HG02610 (cell line): Measurements from ENCODE around the gene CRADD.
A peak's percentile ranks its signal among the peaks of the same experiment; 100 is the strongest.
"Not testable (repeated sequence)": the region's sequence is repeated elsewhere in the genome, so short reads cannot be mapped to it uniquely, and the experiment has no call there.

ENCODE experiments used
- ATAC-seq: cut with Tn5 transposase; IDR thresholded peaks from one replicate; pipeline ENCODE4 v1.9.1; 2021; ENCODE audit warnings: mild to moderate bottlenecking, moderate library complexity; ENCODE audit not compliant: unreplicated experiment

The CRADD gene

DNA sequence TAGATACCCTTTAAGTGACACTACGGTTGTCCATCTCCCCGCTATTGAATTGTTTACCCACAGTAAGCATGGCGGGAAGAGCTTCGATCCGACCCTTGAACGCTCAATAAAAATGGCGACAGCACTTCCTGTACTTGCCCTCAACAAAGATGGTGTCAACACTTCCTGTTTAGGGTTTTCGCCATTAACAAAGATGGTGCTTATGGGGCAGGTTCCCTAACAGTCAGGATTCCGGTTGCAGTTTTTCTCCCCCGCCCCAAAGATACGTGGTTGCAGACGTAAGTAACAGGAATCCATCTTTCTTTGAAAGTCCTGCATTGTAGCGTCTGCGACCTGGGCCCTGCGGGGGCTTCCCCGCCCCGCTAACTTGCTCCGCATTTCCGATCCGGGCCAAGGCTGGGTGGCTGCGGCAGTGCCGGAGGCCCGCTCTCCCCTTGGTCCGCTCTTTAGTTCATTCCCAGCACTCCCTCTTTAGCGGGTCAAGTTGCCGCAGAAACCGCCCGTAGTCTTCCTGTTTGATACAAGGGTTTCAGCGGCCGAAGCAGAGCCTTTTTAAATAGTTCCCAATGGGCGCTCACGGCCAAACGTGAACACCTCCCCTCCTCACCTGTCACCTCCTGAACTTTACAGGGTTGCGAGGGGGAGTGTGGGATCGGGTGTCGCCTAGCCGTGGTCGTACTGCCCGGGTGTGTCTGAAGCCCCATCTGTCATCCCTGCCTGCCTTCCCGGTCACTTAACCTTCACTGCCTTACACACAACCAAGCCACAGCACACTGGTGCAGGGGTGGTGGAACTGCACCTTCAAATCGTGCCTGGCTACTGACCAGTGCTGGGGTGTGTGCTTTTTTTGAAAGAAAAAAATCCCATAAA, at the start of gene CRADD:
Gene CRADD, plus strand, starts transcription at position 181 of the 870 bp plus-strand sequence.
- peak; percentile 94 for ATAC-seq

DNA sequence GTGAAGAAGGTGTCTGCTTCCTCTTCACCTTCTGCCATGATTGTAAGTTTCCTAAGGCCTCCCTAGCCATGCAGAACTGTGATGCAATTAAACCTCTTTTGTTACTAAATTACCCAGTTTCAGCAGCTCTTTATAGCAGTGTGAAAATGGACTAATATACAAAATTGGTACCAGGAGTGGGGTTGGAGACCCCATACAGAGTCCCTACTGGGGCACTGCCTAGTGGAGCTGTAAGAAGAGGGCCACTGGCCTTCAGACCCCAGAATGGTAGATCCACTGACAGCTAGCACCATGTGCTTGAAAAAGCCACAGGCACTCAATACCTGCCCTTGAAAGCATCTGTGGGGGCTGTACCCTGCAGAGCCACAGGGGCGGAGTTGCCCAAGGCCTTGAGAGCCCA, 44.8 kb upstream of the CRADD start:
- no peak for ATAC-seq

DNA sequence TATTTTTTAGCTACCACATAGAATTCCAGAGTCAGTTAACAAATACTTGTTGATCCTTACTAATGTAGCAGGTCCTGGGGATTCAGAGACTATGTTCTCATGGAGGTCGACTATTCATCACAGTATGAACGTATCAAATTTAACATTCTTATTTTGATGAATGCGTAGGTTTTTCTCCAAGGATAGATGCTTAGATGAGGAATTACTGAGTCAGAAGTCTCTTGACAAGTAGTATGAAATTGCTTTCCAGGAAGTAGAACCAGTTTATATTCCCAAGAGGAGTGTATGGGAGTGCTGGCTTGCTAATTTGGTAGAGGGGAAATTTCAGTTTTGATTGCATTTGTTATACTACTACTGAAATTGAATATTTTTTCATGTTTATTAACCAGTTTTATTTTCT, 42.8 kb upstream of the CRADD start:
- no peak for ATAC-seq

DNA sequence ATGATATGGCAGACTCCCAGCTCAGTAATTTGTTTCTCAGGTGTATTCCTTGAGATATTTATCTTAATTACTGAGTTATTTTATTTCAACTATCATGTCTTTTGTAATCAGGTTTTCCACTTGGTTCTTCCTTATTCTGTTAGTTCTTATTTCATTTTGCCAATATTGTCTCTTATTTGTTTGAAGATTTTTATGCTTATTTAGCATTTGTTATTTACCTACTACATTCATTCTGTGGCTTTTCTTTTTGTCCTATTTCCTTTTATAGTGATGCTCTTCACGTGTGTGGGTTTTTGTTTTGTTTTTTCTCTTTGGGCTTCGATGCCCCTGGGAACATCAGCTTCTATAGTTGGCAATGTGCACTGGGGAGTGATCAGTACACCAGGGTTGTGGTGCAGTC, 40.5 kb upstream of the CRADD start:
- ATAC-seq: no peak

DNA sequence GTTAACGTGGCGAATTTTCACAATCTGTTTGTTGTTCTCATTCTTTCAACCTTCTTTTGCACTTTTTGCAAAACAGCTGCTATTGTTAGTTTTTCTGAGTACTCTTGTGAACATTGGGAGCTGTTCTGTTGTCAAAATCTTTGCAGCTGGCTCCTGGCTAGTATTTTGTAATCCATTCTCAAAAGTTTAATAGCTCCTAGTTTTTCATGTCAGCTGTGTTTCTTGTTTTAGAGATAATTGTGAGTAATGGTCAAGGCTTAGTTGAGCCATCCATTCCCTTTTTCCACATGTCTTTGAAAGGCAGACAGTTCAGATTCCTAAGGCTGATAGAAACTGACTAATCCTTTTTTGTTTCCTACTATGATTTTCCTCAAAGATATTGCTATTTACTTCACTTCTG, 39.1 kb upstream of the CRADD start:
- no peak for ATAC-seq

DNA sequence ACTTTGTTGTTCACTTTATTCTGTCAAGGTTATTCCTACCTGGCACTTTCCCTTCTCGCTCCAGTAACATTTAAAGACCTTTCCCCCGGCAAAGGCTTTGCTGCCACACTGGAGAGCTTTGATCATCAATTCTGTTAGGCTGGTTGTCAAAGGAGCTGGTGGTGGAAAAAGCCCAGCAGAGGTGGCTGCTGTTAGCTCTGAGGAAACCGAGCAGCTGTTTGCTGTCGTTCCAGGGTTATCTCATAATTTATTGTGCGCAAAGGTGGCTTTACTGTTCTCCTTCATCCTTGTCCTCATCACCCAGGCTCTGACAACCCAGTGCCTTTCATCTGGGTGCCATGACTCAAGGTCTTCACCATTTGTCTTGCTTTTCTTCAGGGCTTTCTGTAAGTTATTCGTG, 38.2 kb upstream of the CRADD start:
- ATAC-seq: no peak

DNA sequence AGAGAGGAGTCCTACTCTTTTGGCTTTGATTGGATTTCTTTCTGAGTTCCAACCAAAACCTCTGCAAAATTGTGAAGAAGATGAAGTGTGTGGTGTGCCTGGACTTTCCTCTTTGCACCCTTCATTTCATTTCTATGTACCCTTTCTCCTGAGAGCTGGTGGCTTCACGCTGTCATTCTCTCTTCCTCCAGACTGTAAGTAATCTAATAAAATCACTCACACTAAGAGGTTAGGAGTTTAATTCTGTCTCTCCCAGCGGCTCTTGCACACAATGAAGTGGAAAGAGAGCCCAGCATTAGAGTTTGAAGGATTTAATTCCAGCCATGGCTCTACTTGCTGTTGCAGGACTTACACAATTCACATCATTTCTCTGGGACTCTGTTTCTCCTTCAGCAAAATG, 37.8 kb upstream of the CRADD start:
- no peak for ATAC-seq

DNA sequence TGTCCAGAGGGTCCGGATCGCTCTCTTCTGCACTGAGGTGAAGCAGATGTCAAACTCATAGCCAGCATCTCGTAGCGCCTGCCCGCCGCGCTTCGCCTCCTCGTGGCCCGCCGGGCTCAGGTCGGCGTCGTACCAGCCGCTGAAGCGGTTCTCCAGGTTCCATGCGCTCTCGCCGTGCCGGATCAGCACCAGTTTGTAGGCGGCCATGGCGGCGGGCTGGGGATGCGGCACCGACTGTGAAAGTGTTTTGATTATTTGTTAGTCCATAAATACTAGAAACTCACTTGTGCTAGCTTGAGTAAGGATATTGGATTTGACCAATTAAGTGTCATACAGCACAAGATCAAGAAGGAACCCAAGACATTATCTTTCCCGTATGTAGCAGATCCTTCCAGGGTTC, 35.8 kb upstream of the CRADD start:
- not testable (repeated sequence) for ATAC-seq

DNA sequence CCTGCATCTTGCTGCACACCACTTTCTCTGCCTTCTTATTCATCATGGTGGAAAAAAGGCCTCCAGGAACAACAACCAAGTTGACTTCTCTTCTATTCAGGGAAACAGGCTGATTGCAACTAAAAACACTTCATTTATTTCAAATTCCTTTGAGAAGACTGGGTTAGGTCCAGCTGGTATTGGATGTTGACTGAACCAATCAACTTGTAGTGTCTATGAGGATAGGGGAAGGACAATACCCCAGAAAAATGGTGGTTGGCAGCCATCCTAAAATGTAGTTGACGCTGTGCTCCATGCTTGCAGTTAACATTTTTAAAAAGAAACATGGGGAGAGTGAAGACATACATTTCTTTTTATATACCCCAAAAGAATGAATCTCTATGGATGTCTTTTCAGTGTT, 34.4 kb upstream of the CRADD start:
- ATAC-seq: no peak

DNA sequence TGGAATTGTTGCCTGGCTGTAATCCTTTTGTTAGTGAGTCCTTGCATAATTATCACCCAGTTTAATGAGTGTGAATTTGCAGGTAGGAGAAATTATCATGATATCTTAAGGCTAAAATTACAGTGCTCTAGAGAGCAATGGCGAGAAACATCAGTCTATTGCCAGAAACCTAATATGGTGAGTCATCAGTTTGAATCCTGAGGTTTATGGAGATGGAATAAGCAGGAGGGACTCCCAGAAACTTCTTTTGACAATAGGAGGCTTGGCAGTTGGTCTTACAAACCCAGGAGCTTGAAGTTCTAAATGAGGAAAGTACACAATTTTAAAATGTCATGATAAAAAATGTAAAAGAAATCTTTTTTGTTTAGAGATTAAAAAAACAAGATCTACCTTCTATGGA, 31.5 kb upstream of the CRADD start:
- no peak for ATAC-seq

DNA sequence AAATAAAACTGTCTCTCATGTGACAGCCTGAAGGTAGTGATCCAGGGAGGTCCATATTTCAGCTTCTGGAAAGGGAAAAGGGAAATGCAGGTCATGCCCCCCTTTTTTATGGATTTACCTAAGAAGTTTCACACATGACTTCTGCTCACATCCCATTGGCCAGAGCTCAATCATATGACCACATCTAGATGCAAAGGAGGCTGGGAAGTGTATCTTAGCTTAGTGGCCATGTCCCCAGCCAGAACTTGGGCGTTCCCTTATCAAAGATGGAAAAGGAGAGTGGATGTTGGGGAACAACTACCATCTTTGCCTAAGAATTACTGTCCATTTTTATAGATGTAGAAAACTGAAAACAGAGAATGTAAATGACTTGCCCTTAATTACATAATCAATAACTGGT, 26.5 kb upstream of the CRADD start:
- no peak for ATAC-seq

DNA sequence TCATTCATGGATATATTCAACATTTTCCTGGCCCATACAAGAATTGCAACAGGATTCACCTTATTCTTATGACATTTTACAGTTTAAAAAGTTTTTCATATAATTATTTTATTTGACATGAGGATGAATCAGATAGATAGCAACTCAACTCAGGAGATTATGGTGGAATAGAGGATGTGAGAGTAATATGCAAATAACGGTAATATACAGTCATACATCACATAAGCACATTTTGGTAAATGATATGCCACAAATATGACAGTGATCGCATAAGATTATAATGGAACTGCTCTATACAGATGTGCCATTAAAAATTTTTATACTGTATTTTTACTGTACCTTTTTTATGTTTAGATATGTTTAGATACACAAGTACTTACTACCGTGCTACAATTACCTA, 24.1 kb upstream of the CRADD start:
- no peak for ATAC-seq

DNA sequence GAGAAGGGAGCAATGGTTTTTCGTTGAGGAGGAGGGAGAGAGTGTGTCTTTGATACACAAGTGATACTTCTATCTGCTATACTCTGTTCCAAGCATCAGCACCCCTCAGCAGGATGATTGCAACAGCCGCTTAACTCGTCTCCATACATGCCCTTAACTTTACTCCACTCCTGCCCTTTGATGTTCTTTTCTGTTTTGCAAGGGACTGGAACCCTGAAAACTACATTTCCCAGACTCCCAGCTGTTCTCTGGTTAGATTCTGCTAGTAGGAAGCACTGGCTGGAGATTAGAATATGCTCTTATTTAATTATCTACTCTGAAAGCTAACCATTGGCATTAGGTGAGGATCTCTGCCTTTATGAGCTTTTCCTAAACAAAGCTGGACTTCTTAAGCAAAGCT, 23.5 kb upstream of the CRADD start:
- ATAC-seq: no peak

DNA sequence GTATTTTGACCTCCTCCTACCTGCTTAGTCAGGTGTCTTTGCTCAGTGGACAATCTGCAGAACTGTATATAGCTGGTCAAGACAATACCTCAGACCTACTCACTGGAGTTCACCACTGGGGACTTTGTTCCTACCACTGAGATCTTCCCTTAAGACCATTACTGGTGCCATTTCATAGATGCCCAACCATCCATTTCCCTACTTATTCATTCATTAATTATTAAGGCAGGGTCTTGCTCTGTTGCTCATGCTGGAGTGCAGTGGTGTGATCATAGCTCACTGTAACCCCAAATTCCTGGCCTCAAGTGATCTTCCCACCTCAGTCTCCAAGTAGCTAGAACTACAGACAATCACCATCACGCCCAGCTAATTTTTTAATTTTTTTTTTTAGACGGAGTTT, 22.8 kb upstream of the CRADD start:
- no peak for ATAC-seq

DNA sequence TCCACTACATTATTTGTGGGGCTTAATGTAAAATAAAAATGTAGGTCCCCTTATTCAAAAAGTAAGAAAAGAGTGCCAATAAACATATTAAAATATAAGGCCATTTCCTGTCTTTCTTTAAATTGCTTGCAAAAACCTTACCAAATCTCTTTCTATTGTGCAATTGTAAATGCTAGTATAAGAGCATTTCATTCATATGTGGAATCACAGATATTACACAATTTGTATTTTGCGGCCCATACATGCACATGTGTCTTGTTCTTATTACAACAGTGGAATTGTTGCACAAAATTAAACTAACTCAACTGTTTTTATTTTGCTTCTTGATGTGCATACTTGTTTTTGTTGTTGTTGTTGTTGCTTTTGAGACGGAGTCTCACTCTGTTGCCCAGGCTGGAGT, 20.1 kb upstream of the CRADD start:
- no peak for ATAC-seq

DNA sequence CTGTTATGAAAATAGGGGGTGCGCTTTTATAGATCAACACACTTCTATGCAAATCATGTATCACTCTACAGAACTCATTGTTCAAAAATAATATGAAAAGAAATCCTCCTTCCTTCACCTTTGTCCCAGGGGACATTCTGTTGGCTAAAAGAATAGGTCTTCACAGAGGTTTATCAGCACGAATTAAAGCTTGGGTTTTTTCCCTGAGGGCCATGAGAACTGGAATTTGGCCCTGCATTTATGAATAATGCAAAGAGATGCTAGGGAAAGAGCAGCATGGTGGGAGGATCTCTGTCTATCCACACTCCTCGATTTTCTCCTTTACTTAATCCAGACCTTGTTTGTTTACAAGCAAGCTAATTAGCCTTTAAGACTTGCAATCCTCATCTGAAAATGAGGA, 16.2 kb upstream of the CRADD start:
- ATAC-seq: no peak

DNA sequence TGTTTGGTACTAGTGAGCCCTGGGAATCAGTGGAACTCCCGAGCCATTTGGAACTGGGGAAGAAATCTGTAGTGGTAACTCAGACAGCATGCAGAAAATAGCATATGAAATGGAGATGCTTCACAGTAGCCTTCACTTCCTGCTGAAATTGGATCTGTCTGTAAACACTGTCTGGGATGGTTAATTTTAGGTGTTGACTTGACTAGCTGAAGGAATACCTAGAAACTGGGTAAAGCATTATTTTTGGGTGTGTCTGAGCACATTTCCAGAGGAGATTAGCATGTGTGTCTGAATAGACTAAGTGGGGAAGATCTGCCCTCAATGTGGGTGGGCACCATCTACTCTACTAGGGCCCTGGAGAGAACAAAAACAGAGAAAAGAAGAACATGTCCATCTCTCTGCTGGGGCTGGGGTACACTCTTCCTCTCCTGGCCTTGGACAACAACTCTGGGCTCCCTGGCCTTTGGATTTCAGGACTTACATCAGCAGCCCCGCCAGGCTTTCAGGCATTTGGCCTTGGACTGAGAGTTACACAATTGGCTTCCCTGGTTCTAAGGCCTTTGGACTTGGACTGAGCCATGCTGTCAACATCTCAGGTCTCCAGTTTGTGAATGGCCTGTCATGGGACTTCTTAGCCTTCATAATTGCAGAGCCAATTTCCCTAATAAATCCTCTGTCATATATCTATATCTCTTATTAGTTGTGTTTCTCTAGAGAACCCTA, 14.0 kb upstream of the CRADD start:
- ATAC-seq: no peak

DNA sequence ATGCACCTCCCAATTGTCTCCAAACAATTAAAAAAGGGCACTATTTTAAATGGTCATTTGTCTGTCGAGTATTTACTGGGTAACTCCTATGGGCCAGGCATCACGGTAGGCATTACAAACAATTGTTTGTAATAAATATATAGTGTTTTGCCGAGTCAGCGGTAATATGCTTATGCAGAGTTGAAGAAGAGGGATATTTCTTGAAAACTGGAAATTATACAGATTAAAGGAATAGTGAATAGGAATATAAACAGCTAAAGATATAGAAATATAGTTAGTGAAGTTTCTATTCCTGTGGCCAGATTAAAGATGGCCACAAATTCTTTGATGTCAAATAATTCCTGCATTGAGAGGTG, 13.5 kb upstream of the CRADD start:
- no peak for ATAC-seq

DNA sequence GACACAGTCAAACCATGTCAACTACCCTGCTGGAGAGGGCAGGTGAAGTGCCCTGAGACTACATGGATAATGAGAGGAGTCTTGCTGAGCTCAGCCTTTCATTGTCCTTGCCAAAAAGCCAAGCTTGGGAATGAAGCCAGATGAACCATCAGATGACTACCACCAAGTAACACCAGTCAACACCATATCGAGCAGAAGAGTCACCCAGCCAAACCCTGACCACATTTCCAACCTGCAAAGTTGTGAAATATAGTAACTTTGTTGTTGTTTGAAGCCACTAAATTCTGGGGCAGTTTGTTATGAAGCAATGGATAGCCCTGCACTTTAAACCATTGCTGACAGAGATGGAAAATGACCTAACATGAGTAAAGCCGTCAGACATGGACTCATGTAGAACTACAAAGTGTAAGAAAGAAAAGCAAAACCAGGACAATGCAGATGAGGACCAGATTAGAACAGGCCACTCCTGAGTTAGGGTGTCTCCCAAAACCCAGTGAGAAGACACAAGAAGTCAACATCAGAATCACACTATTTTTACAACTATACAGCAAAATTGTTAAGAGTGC, 12.5 kb upstream of the CRADD start:
- no peak for ATAC-seq

DNA sequence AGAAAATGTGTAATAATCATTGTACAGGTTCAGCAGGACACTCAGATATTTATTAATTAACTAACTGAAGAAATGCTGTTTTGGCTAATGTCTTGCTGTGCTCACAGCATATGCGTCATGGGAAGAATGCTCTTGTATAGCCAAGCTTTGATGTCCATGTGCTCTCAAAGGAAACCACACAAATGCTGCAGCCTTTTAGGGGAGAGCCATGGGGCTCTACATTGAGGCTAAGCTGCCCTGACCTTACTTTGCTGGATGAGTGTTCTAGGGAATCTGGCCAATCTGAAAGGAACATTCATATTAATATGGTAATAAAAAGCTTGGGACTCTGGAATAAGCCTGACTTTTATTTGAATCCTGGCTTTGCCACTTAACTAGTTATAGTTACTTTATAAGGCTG, 9.5 kb upstream of the CRADD start:
- ATAC-seq: no peak

DNA sequence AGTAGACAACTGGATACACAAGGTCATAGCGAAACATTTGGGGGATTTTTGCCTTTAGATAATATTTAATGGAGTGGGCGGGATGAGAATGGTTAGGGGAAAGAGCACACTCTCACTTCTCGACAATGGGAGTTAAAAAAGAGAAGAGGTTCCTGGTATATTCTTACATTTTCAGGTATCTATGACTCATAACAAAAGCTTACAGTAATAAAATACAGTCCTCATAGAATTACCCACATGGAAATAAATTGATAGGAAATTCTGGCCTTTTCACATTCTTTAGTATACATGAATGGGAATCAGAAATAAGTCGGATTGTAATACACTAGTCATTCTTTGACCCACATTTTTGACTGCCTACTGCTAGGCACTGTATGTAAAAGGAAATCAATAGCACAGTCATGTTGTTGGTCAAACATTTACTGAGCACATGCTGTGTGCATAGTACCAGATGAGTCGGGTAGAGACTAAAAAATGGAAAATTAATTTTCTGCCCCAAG, 8.2 kb upstream of the CRADD start:
- peak; percentile 75 for ATAC-seq

DNA sequence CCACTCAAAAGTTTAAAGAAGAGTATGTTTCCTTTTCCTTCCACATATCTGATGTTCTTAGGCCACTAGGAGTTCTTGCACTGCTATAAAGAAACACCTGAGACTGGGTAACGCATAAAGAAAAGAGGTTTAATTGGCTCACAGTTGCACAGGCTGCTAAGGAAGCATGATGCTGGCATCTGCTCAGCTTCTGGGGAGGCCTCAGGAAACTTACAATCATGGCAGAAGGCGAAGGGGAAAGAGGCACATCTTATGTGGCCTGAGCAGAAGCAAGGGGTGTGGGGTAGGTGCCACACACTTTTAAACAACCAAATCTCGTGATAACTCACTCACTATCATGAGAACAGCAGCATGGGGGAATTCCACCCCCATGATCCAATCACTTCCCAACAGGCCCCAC, 7.7 kb upstream of the CRADD start:
- ATAC-seq: no peak
